ENCODE measurements around the gene ZBTB2. TPM values are rescaled to one million over a fixed set of nuclear protein-coding genes. Genes with fewer than 3 reads are reported as not detected.

ZBTB2 gene
- total RNA-seq, 1 experiment from 2014 or later = 16.2 TPM

DNA sequence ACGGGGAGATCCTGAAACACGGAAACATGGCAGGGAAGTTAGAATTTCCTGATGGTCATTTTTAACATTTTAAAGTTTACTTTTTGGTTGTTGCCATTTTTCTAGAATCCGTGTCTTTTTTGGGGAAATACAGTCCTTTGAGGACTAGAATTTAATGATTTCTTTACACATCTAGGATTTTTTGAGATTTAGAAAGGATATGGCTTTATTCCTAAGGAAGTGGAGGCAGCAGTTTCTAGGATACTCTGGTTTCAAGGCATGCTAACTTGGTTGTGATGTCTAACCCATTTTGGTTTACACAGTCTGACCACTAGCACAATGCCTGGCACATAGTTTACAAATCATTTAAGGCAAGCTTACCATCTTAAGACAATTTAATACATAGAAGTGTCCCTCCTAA is 1.1 kb upstream of the ZBTB2 start:
- Histone ChIP-seq H3K36me3 (ENCODE audit: control insufficient read depth, insufficient read depth, low read length) (peaks cover 5% of the 10 kb centered on the region), H3K9me3 (ENCODE audit: control insufficient read depth, insufficient read depth, low read depth, low read length) (no peaks in the 10 kb centered on the region), H3K4me1 (ENCODE audit: control insufficient read depth, insufficient read depth, low read length) (peaks cover 40% of the 10 kb centered on the region), H3K27ac (ENCODE audit: low read length) (peak overlapping the region; percentile 91), H3K4me3 (ENCODE audit: low read depth in 2 of 2, low read length in 2 of 2) (peak overlapping the region; percentile 81 to 90), H3K27me3 (ENCODE audit: control insufficient read depth, insufficient read depth, low read length) (no peaks in the 10 kb centered on the region)
- intact Hi-C loops (cut with micrococcal nuclease; ENCODE audit: unreplicated experiment) = no loop called here
- ChIA-PET POLR2A (no interaction called here), CTCF (no interaction called here)
- no peak for ATAC-seq
- TF ChIP-seq POLR2AphosphoS5 (IDR thresholded peaks at IDR 0.05; ENCODE audit: low read depth, low read length) (no peak), SIN3A (IDR thresholded peaks at IDR 0.05; ENCODE audit: borderline replicate concordance, insufficient read depth, low read depth, low read length) (no peak), TCF7L2 (IDR thresholded peaks at IDR 0.05; ENCODE audit: low read depth, low read length) (no peak)
- TF ChIP-seq, protein P1, sequence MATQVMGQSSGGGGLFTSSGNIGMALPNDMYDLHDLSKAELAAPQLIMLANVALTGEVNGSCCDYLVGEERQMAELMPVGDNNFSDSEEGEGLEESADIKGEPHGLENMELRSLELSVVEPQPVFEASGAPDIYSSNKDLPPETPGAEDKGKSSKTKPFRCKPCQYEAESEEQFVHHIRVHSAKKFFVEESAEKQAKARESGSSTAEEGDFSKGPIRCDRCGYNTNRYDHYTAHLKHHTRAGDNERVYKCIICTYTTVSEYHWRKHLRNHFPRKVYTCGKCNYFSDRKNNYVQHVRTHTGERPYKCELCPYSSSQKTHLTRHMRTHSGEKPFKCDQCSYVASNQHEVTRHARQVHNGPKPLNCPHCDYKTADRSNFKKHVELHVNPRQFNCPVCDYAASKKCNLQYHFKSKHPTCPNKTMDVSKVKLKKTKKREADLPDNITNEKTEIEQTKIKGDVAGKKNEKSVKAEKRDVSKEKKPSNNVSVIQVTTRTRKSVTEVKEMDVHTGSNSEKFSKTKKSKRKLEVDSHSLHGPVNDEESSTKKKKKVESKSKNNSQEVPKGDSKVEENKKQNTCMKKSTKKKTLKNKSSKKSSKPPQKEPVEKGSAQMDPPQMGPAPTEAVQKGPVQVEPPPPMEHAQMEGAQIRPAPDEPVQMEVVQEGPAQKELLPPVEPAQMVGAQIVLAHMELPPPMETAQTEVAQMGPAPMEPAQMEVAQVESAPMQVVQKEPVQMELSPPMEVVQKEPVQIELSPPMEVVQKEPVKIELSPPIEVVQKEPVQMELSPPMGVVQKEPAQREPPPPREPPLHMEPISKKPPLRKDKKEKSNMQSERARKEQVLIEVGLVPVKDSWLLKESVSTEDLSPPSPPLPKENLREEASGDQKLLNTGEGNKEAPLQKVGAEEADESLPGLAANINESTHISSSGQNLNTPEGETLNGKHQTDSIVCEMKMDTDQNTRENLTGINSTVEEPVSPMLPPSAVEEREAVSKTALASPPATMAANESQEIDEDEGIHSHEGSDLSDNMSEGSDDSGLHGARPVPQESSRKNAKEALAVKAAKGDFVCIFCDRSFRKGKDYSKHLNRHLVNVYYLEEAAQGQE (IDR thresholded peaks at IDR 0.05; ENCODE audit: insufficient read depth in 1 of 2, low read depth in 2 of 2, low read length in 1 of 2) = no peak
- TF ChIP-seq, protein P2, sequence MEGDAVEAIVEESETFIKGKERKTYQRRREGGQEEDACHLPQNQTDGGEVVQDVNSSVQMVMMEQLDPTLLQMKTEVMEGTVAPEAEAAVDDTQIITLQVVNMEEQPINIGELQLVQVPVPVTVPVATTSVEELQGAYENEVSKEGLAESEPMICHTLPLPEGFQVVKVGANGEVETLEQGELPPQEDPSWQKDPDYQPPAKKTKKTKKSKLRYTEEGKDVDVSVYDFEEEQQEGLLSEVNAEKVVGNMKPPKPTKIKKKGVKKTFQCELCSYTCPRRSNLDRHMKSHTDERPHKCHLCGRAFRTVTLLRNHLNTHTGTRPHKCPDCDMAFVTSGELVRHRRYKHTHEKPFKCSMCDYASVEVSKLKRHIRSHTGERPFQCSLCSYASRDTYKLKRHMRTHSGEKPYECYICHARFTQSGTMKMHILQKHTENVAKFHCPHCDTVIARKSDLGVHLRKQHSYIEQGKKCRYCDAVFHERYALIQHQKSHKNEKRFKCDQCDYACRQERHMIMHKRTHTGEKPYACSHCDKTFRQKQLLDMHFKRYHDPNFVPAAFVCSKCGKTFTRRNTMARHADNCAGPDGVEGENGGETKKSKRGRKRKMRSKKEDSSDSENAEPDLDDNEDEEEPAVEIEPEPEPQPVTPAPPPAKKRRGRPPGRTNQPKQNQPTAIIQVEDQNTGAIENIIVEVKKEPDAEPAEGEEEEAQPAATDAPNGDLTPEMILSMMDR (IDR thresholded peaks at IDR 0.05) = no peak
- BruUV-seq (replicated peaks) = no TSS peak
- no peak for DNase-seq (ENCODE audit: low read depth, low spot score)
- in situ Hi-C loops (cut with HindIII; ENCODE audit: low pct_unique_long_range_greater_than_20kb, low sequenced_read_pairs) = no loop called here

DNA sequence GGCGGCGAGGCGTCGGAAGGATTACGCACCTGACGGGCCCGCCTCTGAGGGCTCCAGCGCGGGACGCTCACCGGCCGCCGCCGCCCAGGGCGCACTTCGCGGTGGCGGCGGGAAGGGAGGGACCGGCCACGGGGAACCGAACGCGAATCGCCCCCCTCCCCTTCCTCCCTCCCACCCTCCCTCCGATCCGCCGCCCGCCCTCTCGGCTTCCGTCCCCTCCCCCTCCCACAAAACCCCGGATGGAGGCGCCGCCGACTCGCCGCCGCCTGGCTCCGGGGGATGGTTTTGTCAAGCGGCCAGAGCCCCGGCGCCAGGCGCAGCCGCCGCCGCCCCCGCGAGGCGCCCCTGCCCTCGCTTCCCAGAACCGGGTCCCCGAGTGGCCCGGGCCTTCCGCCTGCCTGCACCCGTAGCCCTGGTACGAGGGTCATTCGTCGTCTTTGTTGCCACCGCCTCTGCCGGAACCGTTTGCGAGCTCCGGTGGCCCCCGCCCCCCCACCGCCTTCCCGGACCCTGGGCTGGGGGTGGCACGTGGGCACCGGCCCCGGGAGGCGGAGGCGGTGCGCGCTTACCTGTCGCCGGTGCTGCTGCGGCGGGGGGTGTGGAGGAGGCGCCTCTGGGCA is 398 bp downstream of the ZBTB2 start:
- Histone ChIP-seq H3K4me1 (ENCODE audit: control insufficient read depth, insufficient read depth, low read length) (peaks cover 42% of the 10 kb centered on the region), H3K27ac (ENCODE audit: low read length) (peak overlapping the region; percentile 88), H3K27me3 (ENCODE audit: control insufficient read depth, insufficient read depth, low read length) (no peaks in the 10 kb centered on the region), H3K4me3 (ENCODE audit: low read depth in 2 of 2, low read length in 2 of 2) (peak overlapping the region; percentile 81 to 90), H3K9me3 (ENCODE audit: control insufficient read depth, insufficient read depth, low read depth, low read length) (no peaks in the 10 kb centered on the region), H3K36me3 (ENCODE audit: control insufficient read depth, insufficient read depth, low read length) (peaks cover 5% of the 10 kb centered on the region)
- ChIA-PET CTCF (no interaction called here), POLR2A (interaction anchor here (0.5 kb wide), 1 partner anchor 34 kb away, joined by 7 read pairs; no protein-coding TSS in a partner anchor)
- in situ Hi-C loops (cut with HindIII; ENCODE audit: low pct_unique_long_range_greater_than_20kb, low sequenced_read_pairs) (no loop called here), intact Hi-C loops (cut with micrococcal nuclease; ENCODE audit: unreplicated experiment) (no loop called here)
- ATAC-seq (peak; percentile 31), DNase-seq (ENCODE audit: low read depth, low spot score) (no peak)
- TF ChIP-seq, protein P1 (IDR thresholded peaks at IDR 0.05; ENCODE audit: insufficient read depth in 1 of 2, low read depth in 2 of 2, low read length in 1 of 2) = no peak
- TF ChIP-seq POLR2AphosphoS5 (IDR thresholded peaks at IDR 0.05; ENCODE audit: low read depth, low read length) (0 out of 2 replicates have a peak, but pooled peaks have one; percentile 27), SIN3A (IDR thresholded peaks at IDR 0.05; ENCODE audit: borderline replicate concordance, insufficient read depth, low read depth, low read length) (peak; percentile 49; the same call in 1 of the 2 replicates)
- no TSS peak for BruUV-seq (replicated peaks)
